ENCODE results near the gene DNAAF1. TPM values are rescaled to one million over a fixed set of nuclear protein-coding genes. Genes with fewer than 3 reads are reported as not detected.

DNAAF1 gene
- total and polyA plus RNA-seq, 8 donors = 0.28 to 8.7 (median 0.50) TPM

DNA sequence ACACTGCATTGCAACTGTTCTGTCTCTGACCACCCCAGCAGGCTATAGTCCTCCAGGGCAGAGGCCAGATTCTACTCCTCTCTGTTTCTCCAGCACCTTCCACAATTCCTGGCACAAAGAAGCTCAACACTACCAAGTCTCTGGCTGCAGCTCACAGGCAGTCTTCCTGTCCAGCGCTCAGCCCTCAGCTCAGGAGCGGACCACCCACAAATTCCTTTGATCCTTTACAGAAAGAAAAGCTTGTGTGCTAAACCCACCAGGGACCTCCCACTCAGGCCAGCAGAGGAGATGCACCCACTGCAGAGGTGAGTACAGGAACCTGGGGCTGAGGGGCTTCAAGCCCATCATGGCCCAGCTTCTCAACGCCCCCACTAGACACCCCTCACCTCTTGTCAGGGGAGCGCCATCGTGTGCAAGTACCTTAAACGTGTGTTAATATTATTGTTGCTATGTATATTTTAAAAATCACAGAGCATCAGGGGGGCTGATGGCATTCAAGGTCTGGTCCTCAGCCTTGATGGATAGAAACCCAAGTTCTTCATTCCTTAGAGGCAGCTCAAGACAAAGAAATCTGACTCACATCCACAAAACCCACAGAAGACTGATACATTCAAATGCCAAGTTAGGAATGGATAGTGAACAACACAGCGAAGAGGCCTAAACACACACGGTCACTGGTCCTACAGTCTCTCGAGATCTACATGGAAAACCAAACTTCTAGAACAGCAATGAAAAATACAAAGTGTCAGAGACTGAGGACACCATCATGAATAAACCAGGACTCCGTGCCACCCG is 8.6 kb upstream of the DNAAF1 start:
- TF ChIP-seq, protein P1, sequence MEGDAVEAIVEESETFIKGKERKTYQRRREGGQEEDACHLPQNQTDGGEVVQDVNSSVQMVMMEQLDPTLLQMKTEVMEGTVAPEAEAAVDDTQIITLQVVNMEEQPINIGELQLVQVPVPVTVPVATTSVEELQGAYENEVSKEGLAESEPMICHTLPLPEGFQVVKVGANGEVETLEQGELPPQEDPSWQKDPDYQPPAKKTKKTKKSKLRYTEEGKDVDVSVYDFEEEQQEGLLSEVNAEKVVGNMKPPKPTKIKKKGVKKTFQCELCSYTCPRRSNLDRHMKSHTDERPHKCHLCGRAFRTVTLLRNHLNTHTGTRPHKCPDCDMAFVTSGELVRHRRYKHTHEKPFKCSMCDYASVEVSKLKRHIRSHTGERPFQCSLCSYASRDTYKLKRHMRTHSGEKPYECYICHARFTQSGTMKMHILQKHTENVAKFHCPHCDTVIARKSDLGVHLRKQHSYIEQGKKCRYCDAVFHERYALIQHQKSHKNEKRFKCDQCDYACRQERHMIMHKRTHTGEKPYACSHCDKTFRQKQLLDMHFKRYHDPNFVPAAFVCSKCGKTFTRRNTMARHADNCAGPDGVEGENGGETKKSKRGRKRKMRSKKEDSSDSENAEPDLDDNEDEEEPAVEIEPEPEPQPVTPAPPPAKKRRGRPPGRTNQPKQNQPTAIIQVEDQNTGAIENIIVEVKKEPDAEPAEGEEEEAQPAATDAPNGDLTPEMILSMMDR (IDR thresholded peaks at IDR 0.05) = no peak
- no peak overlapping the region for H3K27ac ChIP-seq
- H3K9me3 ChIP-seq = no peaks in the 10 kb centered on the region
- intact Hi-C loops (cut with DNase I) = no loop called here
- H3K4me3 ChIP-seq = no peak overlapping the region
- H3K27me3 ChIP-seq = no peaks in the 10 kb centered on the region
- 88 to 89% methylated on average over 11 of the region's 11 CpGs for WGBS, 2 donors
- no peak for ATAC-seq
- no peak for DNase-seq
- no peaks in the 10 kb centered on the region for H3K4me1 ChIP-seq
- no peaks in the 10 kb centered on the region for H3K36me3 ChIP-seq
- no peak for FAIRE-seq

DNA sequence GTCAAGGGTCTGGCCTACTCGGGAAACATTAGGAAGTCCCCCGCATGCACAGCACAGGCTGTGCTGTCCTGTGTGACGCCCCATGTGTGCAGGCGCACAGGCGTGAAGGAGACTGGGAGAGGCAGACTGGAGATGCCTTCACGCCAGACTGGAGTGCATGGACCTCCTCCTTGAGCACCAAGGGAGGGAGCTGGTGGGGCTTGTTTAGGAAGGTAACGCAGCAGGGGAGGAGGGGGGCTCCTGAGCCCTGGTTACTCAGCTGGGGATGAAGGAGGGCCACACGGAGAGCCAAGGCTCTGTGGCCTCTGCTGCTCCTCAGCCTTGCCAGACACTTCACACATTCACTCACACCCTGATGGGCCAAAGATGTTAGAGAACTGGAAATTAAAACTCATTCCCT is 7.8 kb upstream of the DNAAF1 start:
- no peak overlapping the region for H3K27ac ChIP-seq
- WGBS, 2 donors = 84 to 93% methylated on average over 8 of the region's 8 CpGs
- no peak for ATAC-seq
- FAIRE-seq = no peak
- TF ChIP-seq, protein P1 (IDR thresholded peaks at IDR 0.05) = no peak
- H3K36me3 ChIP-seq = no peaks in the 10 kb centered on the region
- no peaks in the 10 kb centered on the region for H3K9me3 ChIP-seq
- H3K4me1 ChIP-seq = no peaks in the 10 kb centered on the region
- no peaks in the 10 kb centered on the region for H3K27me3 ChIP-seq
- no peak for DNase-seq
- no peak overlapping the region for H3K4me3 ChIP-seq
- intact Hi-C loops (cut with DNase I) = no loop called here

DNA sequence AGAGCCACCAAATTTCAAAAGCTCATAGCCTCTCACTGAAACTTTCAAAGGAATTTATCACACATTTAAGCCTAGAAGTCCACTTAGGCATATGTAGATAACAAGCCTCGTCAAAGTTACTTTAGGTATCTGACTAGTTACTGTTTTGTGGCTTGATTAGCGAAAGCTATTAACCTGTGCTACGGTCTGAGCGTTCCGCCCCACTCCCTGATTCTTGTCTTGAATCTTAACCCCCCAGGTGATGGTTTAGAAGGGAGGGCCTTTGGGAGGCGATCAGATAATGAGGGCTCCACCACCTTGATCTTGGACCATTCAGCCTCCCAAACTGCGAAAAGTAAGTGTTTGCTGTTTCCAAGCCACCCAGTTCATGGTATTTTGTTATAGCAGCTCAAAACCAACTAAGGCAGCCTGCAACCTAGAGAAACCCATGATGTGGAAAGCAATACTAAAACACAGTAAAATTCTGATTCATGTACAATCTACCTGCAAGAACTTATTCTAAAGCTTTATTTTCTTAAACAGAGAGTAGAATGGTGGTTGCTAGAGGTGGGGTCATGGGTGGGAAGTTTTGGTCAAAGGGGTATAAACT is 7.2 kb upstream of the DNAAF1 start:
- no peak for DNase-seq
- TF ChIP-seq, protein P1 (IDR thresholded peaks at IDR 0.05) = no peak
- Histone ChIP-seq H3K36me3 (no peaks in the 10 kb centered on the region), H3K4me3 (no peak overlapping the region), H3K9me3 (no peaks in the 10 kb centered on the region), H3K27me3 (no peaks in the 10 kb centered on the region), H3K4me1 (no peaks in the 10 kb centered on the region), H3K27ac (no peak overlapping the region)
- FAIRE-seq = no peak
- ATAC-seq = no peak
- 86 to 90% methylated on average over 7 of the region's 7 CpGs for WGBS, 2 donors
- intact Hi-C loops (cut with DNase I) = no loop called here

DNA sequence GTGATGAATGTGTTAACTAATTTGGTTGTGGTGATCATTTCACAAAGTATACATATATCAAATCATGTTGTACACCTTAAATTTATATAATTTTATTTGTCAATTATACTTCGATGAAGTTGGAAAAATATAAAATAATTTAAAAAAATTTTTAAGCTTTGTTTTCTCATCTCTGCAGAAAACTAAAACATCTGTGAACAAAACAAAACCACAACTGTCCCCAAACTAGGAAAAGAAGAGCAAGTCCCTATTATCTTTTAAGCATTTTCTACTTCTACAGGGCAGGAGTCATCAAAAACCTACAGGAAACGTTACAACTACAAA is 6.6 kb upstream of the DNAAF1 start:
- ATAC-seq (no peak), DNase-seq (no peak), FAIRE-seq (no peak)
- intact Hi-C loops (cut with DNase I) = no loop called here
- H3K9me3 ChIP-seq = no peaks in the 10 kb centered on the region
- H3K4me3 ChIP-seq = no peak overlapping the region
- H3K4me1 ChIP-seq = no peaks in the 10 kb centered on the region
- TF ChIP-seq, protein P1 (IDR thresholded peaks at IDR 0.05) = no peak
- H3K27me3 ChIP-seq = no peaks in the 10 kb centered on the region
- H3K27ac ChIP-seq = no peak overlapping the region
- 50 to 54% methylated on average over 2 of the region's 2 CpGs for WGBS, 2 donors
- no peaks in the 10 kb centered on the region for H3K36me3 ChIP-seq

Measured in pancreas (tissue), 10 donors.